GM18517 (cell line): ENCODE measurements around the gene DAGLA.

Experiments used
- ATAC-seq: cut with Tn5 transposase; IDR thresholded peaks from one replicate; pipeline ENCODE4 v1.9.1; 2021; ENCODE audit warnings: mild to moderate bottlenecking, moderate library complexity; ENCODE audit not compliant: unreplicated experiment

DAGLA gene

DNA sequence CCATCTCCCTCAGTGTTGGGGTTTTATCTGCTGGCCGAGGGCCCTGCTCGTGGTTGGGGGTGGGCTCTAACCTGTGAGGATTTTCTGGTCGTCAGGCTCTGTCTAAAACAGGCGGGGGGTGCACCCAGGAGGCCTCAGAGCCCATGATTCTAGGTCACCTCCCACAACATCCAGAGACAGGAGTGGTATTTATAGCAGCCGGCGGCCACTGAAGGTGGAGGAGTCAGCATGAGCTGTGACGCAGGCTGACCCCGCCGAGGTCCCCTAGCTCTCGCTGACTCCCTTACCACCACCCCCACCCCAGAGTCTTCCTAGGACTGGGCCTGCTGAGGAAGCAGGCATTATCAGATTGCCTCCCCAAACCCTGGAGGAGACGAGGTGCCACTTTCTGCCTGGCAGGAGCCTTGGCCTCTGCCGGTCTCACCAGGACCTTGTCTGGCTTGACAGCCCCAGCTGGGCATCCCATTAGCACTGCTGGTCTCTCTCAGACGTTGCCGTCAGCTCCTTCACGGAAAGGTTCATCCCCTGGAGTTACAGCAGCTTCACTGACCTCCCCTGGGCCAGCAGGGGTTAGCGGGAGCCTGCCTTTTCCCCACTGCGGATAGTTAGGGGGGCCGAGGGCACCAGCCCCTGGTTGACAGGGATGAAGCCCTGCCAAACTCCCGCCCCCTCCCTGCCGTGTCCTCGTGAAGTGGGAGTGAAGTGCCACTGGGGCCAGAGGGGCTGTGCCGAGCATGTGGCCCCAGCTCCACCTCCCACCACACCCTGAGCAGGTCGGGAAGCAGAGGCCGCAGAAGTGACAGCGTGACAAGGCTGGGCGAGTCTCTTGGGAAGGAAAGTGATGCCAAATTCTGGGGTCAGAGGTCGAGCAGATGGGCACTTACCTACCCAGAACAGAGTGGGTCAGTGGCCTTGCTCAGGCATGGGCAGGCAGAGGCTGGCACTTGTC, 26.5 kb downstream of the DAGLA start:
- no peak for ATAC-seq

DNA sequence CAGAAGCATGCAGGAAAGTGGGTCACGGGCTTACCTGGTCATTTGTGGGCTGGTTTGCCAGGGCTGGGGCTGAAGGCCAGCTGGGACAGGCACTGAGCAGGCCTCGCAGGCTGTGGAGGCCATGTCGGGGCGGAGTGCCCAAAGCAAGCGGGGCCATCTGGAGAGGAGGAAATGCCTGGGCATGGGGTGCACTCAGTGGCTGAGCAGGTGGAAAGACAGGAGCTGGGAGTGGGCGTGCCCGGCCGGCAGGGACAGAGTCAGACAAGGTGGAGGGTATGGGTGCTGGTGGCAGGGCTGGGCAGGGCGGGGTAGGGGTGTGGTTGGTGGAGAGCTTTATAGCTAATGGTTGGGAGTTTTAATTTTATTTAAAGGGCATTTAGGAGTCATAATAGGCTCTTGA, 27.4 kb downstream of the DAGLA start:
- ATAC-seq, result no peak

DNA sequence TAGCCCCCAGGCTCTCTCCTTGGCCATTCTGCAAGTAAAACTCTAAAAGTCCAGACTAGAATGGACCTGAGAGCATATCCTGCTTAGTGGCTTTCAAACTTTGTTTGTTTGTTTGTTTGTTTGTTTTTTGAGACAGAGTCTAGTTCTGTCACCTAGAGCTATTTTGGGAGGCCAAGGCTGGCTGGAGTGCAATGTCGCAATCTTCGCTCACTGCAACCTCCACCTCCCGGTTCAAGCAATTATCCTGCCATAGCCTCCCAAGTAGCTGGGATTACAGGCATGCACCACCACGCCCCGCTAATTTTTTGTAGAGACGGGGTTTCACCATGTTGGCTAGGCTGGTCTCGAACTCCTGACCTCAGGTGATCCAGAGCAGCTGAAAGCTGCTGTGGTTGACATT, 28.9 kb downstream of the DAGLA start:
- no peak for ATAC-seq

DNA sequence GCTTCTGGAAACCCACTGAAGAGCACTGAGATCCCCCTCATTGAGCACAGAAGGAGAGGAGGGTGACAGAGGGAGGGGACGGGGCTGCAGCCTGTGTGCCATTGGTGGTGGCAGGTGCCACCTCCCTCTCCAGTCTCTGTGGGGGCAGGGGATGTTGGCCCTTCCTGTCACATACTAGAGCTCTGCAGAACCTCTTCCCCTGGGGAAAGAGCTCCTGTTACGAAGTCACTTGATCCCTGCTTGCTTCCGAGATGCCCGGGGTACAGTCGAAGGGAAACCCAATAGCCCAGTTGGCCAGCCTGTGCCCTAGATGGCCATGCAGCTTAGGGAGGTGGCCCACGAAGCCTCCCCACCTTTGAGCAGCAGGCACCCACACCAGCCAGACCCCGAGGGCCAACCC, 29.4 kb downstream of the DAGLA start:
- no peak for ATAC-seq

DNA sequence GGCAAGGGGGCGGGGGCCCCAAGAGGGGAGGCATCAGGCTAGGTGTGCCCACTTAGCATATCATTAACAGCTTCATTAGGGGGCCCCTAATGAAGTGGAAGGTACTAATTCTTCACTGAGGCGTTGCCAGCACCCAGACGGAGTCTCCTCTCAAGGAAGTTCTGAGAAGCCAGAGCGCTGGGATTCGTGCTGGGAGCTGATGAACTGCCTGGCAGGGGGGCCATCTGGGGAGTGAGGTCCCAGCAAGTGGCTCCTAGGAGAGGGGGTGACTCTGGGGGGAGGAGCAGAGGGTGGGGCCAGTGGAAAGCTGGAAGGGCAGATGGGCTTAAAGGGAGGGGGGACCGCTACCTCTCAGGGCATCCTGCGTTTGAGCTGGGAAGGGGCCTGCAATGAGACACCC, 29.8 kb downstream of the DAGLA start:
- no peak for ATAC-seq

DNA sequence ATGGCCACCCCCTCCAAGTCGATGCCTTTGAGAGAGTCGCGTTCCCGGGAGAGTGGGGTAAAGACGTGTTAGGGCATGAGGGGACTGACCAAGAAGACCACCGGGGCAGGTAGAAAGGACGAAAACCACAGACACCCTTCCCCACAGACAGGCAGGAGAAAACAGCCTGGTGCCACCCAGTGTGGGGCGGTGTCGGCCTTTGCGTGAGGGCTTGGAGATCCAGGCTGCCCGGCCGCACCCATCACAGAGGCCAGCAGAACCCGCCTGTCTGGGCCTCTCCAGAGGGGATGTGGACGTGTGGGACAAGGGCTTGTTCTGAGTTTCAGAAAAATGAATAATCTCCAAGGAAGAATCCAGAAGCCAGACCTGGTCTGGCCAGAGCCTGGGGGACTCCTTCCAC, 30.8 kb downstream of the DAGLA start:
- no peak for ATAC-seq

DNA sequence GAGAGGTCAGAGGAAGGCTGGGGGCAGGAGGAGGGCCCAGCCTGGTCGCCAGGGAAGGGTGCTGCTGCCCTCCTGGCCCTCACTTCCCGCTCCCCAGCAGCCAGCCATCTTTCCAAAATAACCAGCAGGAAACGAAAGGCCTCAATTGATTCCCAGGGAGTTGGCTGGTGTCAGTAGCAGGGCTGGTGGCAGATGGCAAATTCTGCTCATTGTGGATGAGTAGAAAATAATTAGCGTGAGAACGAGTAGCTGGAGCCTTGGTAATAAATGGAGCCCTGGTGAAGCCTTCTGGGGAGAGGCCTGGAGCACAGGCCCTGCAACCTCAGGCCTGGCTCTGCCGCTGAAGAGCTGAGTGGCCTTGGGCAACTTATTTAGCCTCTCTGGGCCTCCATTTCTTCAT, 31.3 kb downstream of the DAGLA start:
- ATAC-seq, result no peak

DNA sequence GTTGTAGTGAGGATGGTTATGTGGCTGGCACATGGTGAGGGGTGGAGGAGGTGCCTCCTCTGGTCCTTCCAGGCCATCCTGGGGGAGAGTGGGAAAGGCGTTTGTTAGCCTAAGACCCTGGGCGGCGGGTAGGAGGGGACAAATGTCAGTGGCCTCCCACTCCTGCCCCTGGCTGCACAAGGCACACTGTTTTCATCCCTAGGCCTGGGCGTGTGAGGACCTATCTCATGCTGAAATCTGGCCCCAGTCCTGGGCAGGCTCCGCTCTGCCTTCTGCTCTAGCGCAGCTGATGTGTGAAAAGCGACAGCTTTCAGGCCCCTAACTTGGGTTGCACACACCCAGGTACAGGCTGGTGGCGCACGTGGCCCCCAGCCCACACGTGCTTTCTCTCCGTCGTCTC, 32.1 kb downstream of the DAGLA start:
- no peak for ATAC-seq

DNA sequence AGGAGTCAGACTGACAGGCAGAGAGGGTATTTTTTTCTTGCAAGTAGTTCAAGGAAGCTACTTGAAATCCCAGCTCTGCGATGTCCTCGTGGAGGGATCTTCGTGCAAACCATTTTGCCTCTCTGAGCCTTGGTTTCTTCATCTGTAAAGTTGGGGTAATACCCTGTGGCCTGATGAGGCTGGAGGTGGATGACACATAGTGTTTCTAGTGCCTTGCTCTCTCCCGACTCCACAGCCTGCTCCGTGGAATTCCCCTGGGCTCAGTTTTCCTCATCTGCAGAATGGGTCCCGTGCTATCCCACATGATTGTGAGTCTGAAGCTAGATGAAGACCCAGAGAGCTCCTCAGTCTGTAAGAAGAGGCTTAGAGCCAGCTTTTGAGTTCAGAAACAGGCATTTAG, 32.7 kb downstream of the DAGLA start:
- ATAC-seq, result no peak

DNA sequence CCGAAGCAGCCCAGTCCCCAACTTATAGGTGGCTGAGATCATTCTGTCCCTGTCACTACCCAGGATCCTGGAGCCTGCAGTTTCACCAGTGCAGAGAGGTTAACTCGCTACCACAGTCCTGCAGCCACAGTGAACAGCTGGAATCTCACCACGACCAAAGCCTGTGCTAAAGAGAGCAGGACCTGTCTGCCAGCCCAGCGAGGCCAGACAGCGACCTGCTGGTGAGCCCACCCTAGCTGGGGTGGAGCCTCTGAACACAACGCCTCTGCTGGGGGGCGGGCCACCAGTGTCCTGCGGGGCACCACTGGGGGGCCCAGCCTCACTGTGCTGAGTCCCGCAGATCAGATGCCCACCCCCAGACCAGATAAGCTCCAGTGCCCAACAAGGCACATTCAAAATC, 33.3 kb downstream of the DAGLA start:
- no peak for ATAC-seq

DNA sequence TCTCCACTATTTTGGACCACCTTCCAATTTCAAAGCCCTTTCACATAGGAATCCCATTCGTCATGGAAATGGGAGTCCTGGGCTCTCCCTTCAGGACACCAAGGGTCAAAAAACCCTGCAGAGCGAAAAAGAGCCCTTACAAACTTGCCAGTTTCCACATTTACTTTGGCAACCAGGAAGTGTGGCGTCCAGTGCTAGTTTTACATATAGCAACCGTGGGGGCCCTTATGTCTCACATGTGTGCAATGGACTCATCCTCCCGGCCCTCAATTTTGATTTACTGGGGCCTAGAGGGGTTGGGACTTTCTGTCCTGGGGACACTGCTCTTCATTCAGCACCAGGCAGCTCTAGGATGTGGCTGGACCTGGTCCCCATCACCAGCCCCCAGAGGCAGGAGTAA, 33.7 kb downstream of the DAGLA start:
- no peak for ATAC-seq

DNA sequence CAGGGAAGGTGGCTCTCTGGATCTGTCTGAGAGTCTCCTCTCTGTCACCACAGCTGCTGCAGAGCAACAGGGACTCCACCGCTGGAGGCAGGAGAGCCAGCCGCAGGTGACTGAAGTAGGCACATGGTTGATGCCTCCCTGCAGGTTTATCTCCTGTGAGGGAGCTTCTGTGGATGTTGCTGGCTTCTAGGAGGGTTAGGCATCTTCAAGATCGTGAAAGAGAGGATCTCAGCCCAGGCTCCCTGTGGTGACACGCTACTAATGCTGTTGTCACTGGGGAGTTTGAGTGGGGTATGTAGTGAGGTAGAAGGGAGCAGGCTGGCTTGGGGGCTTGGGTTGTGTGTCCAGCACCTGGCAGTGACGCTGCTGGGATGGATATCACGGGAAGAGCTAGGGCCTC, 34.1 kb downstream of the DAGLA start:
- ATAC-seq, result no peak

DNA sequence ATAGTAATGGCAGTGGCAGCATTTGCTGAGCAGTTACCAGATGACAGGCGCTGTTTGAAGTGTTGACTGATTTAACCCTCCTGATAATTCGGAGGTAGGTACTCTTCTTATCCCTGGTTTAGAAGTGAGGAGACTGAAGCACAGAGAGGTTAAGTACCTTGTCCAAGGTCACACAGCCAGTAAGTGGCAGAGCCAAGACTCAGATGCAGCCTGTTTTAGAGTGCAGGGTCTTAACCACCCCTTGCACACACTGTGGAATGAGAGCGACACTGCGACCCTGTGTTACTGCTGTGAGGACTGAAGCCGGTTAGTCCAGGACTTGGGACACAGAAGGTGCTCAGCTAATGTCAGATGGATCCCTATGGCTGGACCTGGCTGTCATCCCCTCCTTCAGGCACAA, 34.7 kb downstream of the DAGLA start:
- ATAC-seq, result no peak

DNA sequence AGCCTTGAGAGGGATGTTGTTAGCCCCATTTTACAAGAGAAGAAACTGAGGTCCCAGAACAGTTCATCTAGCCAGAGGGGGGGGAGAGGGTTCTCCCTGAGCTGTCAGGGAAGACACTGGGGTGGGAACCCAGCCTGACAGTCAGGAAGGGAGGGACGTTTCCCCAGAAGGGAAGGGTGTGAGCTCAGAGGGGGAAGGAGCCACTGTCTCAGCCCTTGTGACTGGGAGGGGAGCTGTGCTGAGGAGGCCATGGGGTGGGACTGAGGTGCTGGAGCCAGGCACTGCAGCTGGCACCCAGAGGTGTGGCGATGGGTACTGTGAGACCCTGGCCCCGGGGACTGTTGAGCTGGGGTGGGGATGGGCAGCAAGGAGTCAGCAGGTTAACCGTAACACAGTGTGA, 35.7 kb downstream of the DAGLA start:
- ATAC-seq, result no peak

DNA sequence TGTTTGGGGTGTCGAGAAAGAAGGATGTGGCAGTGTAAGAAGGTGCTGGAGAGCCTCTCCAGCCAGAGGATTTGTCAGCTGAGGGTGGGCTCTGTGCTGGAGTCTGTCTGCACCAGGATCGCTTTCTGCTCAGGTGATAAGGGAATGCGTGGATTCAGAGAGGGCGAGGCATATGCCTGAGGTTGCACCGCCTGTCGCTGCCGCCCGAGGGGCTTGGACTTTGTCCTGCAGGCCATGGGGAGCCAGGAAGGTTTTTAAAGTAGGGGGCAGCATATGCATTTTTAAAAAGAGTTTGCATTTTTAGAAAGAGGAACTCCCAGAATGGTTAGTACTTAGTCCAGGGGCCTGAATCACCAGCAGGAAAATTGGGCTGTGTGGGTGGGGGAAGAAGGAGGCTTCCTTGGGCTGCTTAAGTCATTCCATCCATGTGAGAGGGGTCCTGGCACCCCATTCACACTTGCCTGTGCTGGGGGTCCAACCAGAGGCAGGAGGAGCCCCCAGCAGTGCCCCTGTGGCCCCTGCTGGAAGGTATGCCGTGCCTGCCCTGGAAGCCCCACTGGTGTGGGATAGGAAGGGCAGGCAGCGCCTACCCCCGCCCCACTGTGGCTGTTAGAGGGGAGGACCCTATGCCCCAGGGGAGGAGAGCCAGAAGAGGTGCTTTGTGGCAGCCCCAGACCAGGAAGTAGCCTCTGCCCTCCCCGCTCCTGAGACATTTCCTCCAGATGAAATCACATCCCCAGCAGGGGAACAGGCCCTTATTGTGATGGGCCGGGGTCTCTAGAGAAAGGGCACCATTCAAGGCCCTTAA, 36.5 kb downstream of the DAGLA start:
- ATAC-seq, result no peak

DNA sequence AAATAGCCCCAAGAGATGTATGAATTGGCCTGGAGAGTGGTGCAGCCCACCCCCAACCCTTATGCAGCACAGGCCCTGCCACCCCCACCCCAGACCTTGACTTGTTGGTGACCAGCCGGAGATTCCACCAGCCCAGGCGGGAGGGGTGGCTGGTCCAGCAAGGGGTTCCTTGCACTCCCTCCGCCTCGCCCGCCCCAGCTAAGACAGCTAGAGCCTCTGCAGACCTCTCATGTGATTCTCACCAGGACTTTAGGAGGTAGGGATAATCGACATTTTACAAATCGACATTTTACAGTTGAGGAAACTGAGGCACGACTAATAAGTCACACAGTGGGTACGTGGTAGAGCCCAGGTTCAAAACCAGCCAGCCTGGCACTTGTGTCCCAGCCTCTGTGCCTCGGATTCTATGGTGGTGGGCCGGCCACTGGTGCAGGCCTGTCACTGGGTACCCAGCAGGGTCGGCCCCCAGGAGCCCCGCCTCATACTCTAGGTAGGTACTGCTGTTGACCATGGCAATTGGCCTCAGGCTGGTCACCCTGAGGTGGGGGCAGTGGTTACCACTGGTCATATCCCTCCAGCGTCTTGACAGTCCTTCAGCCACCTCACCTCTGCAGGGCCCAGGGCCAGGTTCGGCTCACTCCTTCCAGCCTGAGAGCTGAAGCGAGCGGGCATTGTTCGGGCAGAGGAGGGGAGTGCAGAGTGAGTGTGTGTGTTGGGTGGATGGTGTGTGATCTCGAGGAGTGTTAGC, 37.3 kb downstream of the DAGLA start:
- ATAC-seq, result no peak

DNA sequence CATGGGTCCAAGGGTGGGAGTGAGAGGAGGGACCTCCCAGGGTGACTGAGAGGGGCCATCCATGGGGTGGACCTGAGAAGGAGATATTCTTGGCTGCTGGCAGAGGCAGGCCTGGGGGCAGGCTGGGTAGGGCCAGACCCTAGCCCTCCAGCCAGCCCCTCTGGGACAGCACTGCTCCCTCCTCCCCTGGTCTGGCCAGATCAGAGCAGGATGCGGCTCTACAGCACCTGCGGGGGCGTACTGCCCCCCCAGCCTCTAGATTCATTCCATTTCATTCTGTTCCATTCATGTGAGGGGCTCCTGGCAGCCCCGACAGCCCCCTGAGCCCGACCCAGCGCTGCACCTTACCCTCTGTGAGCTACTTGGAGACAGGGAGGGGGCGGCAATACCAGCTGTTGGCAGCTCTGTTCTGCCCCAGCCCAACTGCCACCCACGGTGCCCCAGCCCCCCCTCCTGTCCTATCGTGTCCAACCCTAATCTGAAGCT, 37.9 kb downstream of the DAGLA start:
- no peak for ATAC-seq

DNA sequence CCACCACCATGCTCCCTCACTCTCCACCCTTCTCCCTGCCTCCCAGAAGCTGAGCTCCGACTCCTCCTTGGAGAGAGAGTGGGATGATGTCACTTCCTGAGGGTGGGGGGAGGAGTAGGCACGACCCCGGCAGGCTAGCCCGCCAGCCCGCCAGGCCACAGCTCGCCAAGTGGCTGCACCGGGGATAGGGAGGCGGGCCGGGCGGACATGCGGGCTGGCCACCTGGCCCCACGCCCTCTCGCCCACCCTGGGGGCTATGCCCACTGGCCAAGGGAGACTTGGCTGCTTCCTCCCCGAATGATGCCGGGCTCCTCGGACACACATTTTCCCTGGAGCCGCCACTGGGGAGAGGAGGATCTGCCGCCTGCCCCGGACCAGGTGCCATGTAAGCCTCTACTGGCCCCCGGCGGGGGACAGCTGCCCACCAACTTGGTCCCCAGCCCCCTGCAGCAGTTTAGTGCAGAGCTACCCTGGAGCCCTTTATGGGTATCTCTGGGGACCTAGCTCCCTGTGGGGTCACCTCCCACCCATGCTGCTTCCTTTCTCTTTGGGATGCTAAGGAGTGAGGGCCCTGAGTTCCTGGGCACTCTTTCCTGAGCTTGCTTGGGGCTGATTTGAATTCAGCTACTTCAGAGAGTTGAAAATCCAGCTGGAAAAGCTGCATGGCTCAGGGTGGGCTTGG, 38.6 kb downstream of the DAGLA start:
- ATAC-seq, result no peak

DNA sequence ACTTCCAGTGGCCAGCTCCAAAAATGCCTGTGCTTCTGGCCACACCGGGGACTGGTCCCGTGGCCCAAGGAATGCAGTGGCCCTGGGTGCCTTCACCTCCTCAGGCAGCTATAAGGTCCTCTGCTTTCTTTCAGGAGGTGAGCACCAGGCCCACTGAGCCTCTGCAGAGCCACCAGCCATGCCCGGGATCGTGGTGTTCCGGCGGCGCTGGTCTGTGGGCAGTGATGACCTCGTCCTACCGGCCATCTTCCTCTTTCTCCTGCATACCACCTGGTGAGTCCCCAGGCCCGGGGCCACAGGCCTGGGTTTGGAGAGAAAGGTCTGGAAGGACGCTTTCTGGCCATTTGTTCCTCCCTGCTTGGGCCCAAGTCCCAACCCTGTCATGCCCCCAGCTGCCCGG, 39.8 kb downstream of the DAGLA start:
- no peak for ATAC-seq

DNA sequence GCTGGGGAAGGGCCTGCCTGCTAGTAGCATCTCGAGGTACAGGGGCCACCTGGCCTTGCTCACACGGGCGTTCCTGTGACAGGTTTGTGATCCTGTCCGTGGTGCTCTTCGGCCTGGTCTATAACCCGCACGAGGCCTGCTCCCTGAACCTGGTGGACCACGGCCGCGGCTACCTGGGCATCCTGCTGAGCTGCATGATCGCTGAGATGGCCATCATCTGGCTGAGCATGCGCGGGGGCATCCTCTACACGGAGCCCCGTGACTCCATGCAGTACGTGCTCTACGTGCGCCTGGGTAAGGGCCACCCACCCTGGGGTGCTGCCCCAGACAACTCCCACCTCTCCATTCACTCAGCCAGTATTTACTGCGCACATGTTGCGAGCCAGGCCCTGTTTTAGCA, 40.4 kb downstream of the DAGLA start:
- ATAC-seq, result no peak

DNA sequence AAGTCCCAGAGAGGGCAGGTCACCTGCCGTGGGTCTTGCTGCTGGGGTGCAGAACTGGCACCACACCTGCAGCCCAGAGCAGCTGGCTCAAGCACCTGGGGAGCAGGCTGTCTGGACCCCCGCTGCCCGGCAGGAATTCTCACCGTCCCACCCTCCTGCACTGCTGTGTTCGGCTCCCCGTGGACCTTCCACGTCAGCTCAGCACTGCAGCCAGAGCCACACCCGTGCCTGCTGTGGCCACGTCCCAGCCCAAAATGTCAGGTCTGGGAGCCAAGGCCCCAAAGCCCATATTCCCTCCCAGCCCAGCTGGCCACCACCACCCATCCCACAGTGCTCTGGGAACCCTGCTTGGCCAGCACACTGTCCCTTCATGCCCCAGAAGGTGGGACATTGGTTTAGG, 44.2 kb downstream of the DAGLA start:
- ATAC-seq, result no peak
